Stimulated activated effector memory CD8-positive, alpha-beta T cell treated with anti-CD3 and anti-CD28 coated beads, Interleukin-12 subunit alpha, Interleukin-12 subunit beta, amount 100 ng/mL, for 72 hours (primary cell): ENCODE data around the gene F8.

Experiments
- ATAC-seq: fragments of 150-1000 bp; cut with Tn5 transposase; 2 replicates; pipeline ENCODE4 v1.10.0; 2021
- DNase-seq, 2 donors: peaks; one replicate each; pipeline ENCODE4 v3.0.0; 2021 to 2022; ENCODE audit warnings: low spot score in 2 of 2
- H3K27ac Mint-ChIP-seq: one replicate; pipeline ENCODE4 v1.8.0; 2022; ENCODE audit warnings: mild to moderate bottlenecking, mixed read lengths
- H3K36me3 Mint-ChIP-seq: one replicate; pipeline ENCODE4 v1.8.0; 2022; ENCODE audit warnings: mild to moderate bottlenecking, mixed read lengths
- H3K4me1 Mint-ChIP-seq: one replicate; pipeline ENCODE4 v1.8.0; 2022; ENCODE audit warnings: mixed read lengths
- H3K4me3 Mint-ChIP-seq: one replicate; pipeline ENCODE4 v1.8.0; 2022; ENCODE audit warnings: mild to moderate bottlenecking, mixed read lengths
- H3K9me3 Mint-ChIP-seq: one replicate; pipeline ENCODE4 v1.8.0; 2022; ENCODE audit warnings: mixed read lengths

Gene F8

DNA sequence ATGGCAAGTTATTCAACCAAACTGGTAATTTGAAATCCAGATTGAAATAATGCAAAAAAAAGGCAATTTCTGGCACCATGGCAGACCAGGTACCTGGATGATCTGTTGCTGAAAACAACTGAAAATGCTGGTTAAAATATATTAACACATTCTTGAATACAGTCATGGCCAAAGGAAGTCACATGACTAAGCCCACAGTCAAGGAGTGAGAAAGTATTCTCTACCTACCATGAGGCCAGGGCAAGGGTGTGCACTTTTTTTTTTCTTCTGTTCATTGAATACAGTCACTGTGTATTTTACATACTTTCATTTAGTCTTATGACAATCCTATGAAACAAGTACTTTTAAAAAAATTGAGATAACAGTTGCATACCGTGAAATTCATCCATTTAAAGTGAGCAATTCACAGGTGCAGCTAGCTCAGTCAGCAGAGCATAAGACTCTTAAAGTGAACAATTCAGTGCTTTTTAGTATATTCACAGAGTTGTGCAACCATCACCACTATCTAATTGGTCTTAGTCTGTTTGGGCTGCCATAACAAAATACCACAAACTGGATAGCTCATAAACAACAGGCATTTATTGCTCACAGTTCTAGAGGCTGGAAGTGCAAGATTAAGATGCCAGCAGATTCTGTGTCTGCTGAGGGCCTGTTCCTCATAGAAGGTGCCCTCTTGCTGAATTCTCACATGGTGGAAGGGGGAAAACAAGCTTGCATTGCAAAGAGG is 212.4 kb downstream of the F8 start:
- no peak overlapping the region for H3K4me3 Mint-ChIP-seq
- no peaks in the 10 kb centered on the region for H3K9me3 Mint-ChIP-seq
- DNase-seq, result no peak
- H3K36me3 Mint-ChIP-seq, result no peaks in the 10 kb centered on the region
- H3K4me1 Mint-ChIP-seq, result no peaks in the 10 kb centered on the region
- H3K27ac Mint-ChIP-seq, result no peak overlapping the region
- ATAC-seq, result peak; percentile 88

DNA sequence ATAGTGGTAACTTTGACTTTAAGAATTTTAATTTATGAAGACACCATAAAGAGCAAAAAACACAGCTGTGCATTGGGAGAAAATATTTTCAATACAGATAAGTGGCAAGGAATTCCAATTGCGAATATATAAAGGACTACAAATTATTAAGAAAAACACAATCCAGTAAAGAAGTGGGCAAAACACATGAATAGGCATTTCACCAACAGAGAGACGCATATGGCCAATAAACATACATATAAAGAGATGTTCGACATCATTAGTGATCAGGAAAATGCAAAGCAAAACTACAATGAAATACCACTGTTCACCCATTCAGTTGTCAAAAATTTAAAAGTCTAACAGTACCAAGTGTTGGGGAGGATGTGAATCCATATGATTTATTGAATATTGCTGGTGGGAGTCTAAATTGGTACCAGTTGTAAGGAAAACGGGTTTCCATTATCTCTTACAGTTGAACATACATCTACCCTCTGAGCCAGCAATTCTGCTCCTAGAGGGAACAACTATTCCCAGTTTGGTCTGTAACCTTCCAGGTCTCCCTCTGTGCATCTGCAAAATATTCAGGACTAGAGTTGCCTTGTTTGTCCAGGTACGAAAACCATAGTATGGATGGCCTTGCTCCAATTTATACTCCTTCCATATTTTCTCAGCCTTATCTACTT is 215.6 kb downstream of the F8 start:
- DNase-seq, result no peak
- Mint-ChIP-seq H3K4me1 (peaks cover 5% of the 10 kb centered on the region), H3K36me3 (no peaks in the 10 kb centered on the region), H3K4me3 (no peak overlapping the region), H3K9me3 (no peaks in the 10 kb centered on the region), H3K27ac (no peak overlapping the region)
- no peak for ATAC-seq

DNA sequence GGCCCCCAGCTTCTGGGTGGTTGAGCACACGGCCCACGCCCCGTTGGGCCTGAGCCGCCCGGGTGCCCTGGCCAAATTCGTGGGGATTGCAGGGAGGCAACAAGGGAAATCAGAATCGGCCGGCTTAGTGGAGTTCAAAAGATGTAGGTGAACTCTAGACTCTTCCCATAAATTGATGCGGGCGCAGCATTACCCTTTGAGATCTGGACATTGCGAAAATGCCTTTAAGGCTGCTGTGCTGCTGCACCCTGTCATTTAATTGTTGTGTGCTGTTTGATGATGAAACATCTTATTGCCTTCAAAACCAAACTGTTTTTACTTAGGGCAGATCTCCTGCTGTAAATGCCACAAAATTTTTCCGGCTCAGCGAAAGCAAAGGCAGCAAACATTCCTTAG is 216.8 kb downstream of the F8 start:
- Mint-ChIP-seq H3K36me3 (no peaks in the 10 kb centered on the region), H3K4me3 (peak overlapping the region; percentile 77), H3K27ac (no peak overlapping the region), H3K9me3 (no peaks in the 10 kb centered on the region), H3K4me1 (peaks cover 5% of the 10 kb centered on the region)
- ATAC-seq (no peak), DNase-seq (no peak)

DNA sequence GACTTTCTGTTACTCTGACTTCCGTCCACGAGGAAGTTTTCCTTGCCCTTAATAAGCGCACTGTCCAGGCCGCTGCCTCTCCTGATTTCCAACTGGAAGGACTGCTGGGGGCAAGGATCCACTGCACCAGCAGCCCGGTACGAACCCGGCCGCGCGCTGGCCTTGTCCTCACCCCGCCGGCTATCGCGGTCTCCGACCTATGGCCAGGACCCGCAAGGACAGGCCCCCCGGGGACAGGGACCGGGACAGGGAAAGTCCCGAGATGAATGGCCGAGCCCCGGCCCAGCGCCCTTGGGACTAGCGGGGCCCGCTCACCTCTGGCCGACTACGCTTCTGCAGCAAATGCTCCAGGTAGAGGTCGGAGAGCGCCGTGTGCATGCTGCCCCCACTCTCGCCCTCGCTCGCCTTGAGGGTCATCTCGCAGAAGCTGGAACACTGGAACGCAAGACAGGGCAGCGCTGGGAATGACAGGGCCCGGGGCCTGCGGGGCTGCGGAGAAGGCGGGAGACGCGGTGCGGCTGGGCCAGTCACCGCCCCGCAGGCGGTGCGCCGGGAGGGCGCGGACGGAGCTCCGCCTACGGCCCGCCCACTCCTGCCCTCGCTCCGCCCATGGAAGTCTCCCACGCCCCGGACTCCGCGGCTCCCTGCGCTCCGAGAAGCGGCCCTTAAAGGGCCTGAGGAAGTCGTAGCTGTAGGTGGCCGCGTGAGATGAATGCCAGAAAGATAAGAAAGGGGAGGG is 217.4 kb downstream of the F8 start, which contains the start of gene MPP1:
MPP1 (minus strand) TSS at position 529 of the 739 bp plus-strand sequence; CDS start at position 417, 112 bp downstream.
- no peak within 1 kb of the TSS for H3K27ac Mint-ChIP-seq
- H3K4me1 Mint-ChIP-seq, result peaks cover 8% of the 10 kb centered on the region
- peak within 1 kb of the TSS; percentile 77 for H3K4me3 Mint-ChIP-seq
- DNase-seq (peak; percentile 54 to 83), ATAC-seq (peak; percentile 85)
- no peaks in the 10 kb centered on the region for H3K9me3 Mint-ChIP-seq
- no peaks in the 10 kb centered on the region for H3K36me3 Mint-ChIP-seq

DNA sequence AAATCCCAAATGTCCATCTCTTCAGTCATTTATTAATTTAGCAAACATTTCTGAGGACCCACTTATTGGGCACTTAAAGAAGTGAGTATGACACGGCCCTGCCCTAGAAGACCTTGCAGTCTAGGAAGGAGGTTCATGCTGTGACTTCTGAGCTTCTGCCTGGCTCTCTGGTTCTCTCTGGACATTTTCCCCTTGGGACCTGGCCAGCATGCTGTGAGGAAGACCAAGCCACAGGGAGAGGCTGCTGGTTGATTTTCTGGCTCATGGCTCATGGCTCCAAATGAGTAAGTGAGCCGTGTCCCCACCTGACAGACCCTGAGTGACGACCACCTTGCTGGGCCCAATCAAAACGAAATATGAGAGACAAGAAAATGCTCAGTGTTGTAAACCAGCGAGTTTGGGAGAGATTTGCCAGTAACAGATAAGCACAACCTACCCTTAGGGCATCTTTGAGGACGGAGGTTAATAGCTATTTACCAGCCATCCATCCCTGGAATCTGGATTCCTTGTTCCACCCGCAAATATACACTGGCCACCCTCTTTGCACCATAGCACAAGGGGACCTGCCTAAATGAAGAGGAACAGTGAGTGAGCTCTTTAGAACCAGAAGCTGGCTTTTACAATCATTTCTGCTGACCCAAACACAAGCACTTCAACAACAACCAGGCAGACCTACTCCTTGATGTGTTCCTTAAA is 218.1 kb downstream of the F8 start:
- no peaks in the 10 kb centered on the region for H3K9me3 Mint-ChIP-seq
- H3K4me3 Mint-ChIP-seq, result peak overlapping the region; percentile 77
- DNase-seq (no peak), ATAC-seq (no peak)
- H3K36me3 Mint-ChIP-seq, result peaks cover 3% of the 10 kb centered on the region
- peaks cover 15% of the 10 kb centered on the region for H3K4me1 Mint-ChIP-seq
- no peak overlapping the region for H3K27ac Mint-ChIP-seq

DNA sequence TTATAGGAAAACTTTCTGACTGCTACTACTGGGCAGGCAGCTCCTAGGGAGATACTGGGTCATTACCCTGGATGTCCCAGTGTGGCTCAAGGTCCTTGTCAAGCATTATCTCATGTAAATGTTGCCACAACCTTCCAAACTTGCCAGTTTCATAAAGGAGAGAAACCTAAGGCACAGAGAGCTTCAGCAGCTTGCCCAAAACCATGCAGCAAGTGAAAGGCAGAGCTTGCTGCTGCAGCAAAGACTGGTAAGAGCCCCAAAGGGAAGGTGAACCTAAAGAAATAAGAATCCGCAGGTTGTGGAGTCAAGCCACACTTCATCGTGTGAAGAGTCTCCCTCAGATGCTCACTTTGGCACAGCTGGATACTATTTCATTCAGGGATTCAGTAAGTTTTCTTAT is 219.6 kb downstream of the F8 start:
- H3K36me3 Mint-ChIP-seq, result peaks cover 9% of the 10 kb centered on the region
- peaks cover 2% of the 10 kb centered on the region for H3K9me3 Mint-ChIP-seq
- ATAC-seq (no peak), DNase-seq (no peak)
- peaks cover 27% of the 10 kb centered on the region for H3K4me1 Mint-ChIP-seq
- no peak overlapping the region for H3K27ac Mint-ChIP-seq
- H3K4me3 Mint-ChIP-seq, result no peak overlapping the region

DNA sequence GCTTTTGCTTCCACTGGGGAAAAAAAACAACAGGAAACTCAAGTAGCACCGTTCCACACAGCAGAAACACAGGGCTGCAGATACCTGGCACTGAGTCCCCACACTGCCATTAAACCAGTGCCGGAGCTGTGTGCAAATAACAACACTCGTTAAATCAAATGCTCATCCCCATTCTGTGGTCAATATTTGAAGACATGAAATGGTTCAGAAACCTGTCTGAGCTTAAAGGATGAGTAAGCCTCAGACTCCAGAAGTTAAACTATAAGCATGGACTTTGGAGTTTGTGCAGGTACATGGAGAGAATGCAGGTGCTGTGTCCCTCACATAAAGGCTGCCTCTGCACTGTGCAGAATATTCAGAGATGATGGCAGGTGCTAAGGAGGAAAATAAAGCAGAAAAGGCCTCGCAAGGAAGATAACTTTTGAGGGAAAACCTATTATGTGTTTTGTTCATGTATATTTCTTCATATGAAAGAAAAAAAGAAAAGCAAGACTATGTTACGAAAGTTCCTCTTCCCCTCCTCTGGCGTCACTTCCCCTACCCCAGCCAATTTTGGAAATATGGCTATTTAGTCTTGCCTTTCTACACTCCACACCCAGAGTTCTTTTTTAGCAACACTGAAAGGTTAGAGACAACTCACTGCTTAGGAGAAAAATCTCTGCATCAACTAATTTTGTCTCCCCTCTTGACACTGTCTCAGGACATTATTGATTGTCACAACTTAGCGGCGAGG is 221.9 kb downstream of the F8 start:
- ATAC-seq, result no peak
- no peak overlapping the region for H3K4me3 Mint-ChIP-seq
- peak overlapping the region; percentile 87 for H3K27ac Mint-ChIP-seq
- H3K4me1 Mint-ChIP-seq, result peaks cover 27% of the 10 kb centered on the region
- peaks cover 9% of the 10 kb centered on the region for H3K36me3 Mint-ChIP-seq
- DNase-seq, result no peak
- peaks cover 2% of the 10 kb centered on the region for H3K9me3 Mint-ChIP-seq

DNA sequence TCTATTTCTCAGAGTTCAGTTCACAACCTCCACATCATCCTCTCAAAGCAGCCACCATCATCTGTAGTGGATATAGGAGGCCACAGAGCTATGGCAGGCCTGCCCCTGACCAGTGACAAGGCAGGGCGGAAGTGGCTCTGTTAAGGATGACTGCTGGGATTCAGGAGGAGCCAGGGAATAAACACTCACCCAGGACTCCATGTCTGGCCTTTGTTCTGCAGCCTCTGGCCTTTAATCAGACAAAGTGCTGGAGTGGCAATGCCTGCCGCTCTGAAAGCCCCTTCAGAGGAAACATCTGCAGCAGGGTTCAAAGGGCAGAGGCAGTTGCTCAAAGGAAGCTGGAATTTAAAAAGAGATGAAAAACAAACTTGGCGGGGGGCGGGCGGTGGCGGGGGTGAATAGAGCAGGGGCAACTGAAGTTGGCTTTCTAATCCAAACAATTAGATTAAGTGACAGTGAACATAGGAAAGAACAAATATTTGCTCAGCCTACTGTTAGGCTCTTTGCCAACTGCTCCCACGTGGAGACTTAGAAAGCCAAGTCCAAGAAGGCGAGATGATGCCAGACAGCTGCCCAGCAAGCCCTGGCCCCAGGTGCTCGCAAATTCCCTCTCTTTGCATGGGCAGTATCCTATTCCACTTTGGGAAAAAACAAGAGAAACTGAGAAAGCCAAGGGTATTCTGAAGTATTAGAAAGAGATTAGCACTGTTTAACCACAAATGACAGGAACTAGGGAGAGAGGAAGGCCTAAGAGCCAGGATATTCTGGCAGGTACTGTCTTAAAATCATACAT is 222.8 kb downstream of the F8 start:
- Mint-ChIP-seq H3K4me3 (peak overlapping the region; percentile 65), H3K9me3 (peaks cover 2% of the 10 kb centered on the region), H3K27ac (peak overlapping the region; percentile 87), H3K4me1 (peaks cover 27% of the 10 kb centered on the region), H3K36me3 (peaks cover 9% of the 10 kb centered on the region)
- DNase-seq (no peak), ATAC-seq (no peak)

DNA sequence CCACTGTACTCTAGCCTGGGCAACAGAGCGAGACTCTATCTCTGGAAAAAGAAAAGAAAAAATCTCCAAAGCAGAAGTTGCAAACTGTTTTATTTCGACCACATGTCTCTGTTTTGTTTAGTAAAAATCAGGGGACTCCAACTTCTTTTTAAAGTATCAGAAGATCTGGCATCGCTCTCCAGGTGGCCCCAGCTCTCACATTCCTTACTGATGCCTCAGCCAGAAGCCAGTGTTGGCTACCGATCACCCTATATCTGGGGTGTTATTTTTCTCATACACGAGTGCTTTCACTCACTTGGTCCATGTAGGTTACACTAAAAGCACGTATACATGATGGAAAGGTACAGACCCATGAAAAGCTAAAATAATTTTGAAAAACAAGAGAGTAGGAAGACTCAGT is 225.5 kb downstream of the F8 start:
- ATAC-seq, result no peak
- Mint-ChIP-seq H3K27ac (no peak overlapping the region), H3K36me3 (peaks cover 9% of the 10 kb centered on the region)

DNA sequence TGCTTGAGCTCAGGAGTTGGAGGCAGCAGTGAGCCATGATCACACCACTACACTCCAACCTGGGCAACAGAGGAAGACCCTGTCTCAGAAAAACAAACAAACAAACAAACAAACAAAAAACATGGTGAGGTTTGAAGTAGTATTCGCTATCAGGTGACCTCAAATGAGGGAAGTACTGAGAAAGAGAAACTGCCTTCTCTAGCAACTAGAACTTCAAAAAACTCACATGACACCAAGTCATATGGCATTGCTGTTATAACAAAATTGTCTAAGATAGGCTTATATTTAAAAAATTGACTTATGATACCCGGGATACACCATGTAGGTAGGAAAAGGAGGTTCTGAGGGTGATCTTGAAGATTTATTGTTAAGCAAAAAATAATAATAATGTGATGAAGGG is 227.5 kb downstream of the F8 start:
- Mint-ChIP-seq H3K4me3 (no peak overlapping the region), H3K27ac (no peak overlapping the region), H3K9me3 (peaks cover 2% of the 10 kb centered on the region), H3K36me3 (peaks cover 9% of the 10 kb centered on the region), H3K4me1 (peaks cover 18% of the 10 kb centered on the region)
- DNase-seq (no peak), ATAC-seq (no peak)

More for the DNA sequence above, 225.5 kb downstream of the F8 start:
- Mint-ChIP-seq H3K9me3 (peaks cover 2% of the 10 kb centered on the region), H3K4me3 (no peak overlapping the region), H3K4me1 (peaks cover 22% of the 10 kb centered on the region)
- no peak for DNase-seq

DNA sequence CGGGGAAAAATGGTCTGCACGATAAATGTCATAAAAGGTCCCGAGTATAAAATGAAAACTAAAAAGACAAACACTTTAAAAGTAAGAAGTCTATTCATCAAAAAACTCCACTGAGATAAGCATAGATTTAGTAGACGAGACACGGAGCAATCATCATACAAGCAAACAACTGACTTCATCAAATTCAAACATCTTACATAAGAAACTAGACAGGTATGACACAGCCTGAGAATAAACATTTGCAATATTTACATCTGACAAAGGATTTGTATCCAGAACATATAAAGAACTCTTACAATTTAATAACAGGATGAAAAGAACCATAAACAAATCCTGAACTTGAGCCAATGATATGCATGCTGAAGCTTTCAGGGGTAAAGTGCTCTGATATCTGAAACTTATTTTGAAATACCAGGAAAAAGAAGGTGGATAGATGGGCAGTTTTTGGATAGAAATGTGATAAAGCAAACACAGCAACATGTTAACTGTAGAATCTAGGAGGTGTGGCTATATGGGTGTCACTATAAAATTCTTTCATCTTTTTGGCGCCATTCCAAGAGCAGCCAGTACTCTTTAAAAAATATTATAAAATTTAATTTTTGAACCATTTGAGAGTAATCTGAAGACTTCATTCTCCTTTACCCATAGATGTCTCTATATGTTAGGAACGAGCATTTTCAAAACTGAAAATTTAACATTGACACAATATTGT is 229.3 kb downstream of the F8 start:
- H3K9me3 Mint-ChIP-seq, result no peaks in the 10 kb centered on the region
- H3K36me3 Mint-ChIP-seq, result no peaks in the 10 kb centered on the region
- no peak overlapping the region for H3K4me3 Mint-ChIP-seq
- no peak for ATAC-seq
- peaks cover 2% of the 10 kb centered on the region for H3K4me1 Mint-ChIP-seq
- no peak for DNase-seq
- no peak overlapping the region for H3K27ac Mint-ChIP-seq

DNA sequence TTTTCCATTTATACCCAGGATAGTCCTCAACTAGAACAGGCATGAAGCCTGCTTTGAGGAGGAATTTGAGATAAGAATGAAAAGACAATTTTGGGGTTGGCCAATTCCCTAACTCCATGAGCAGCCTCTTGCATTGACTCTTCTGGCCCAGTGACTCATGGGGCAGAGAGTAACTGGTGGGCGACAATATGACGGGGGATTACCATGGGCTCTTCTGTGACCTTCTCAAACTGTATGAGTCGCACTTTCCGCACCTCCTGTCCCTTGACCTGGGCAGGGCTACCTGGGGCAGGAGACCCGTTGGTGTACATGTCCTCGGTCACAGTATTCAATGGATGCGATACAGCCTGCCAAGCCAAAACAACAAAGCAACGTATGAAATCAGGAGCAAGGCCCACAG is 230.6 kb downstream of the F8 start:
- Mint-ChIP-seq H3K4me1 (no peaks in the 10 kb centered on the region), H3K4me3 (no peak overlapping the region), H3K36me3 (no peaks in the 10 kb centered on the region), H3K9me3 (no peaks in the 10 kb centered on the region), H3K27ac (no peak overlapping the region)
- peak; percentile 57 for ATAC-seq
- DNase-seq, result no peak

DNA sequence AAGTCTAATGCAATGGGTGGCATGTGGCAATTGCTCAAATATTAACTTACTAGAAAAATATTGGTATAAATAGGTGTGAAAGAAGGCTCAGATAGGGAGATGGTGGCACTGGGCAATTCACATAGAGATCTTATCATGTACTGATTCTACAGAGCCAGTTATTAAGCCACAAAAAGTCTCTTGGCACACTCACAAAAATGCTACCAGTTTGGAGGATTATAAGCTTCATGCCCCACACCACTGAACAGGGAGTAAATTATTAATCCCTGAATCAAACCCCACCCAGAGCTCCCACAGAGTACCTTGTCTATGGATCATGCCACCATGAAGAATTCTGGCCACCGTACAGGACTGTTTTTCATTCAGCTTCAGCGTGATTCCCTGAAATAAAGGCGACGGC is 231.1 kb downstream of the F8 start:
- no peaks in the 10 kb centered on the region for H3K36me3 Mint-ChIP-seq
- H3K4me3 Mint-ChIP-seq, result no peak overlapping the region
- H3K27ac Mint-ChIP-seq, result no peak overlapping the region
- no peaks in the 10 kb centered on the region for H3K9me3 Mint-ChIP-seq
- ATAC-seq (no peak), DNase-seq (no peak)
- H3K4me1 Mint-ChIP-seq, result no peaks in the 10 kb centered on the region
